ENCODE measurements around the gene ABCA13. TPM values are rescaled to one million over a fixed set of nuclear protein-coding genes. Genes with fewer than 3 reads are reported as not detected.

Gene ABCA13
- total RNA-seq, 6 experiments from 2014 or later: 0.43 to 2.6 (median 0.84) TPM

DNA sequence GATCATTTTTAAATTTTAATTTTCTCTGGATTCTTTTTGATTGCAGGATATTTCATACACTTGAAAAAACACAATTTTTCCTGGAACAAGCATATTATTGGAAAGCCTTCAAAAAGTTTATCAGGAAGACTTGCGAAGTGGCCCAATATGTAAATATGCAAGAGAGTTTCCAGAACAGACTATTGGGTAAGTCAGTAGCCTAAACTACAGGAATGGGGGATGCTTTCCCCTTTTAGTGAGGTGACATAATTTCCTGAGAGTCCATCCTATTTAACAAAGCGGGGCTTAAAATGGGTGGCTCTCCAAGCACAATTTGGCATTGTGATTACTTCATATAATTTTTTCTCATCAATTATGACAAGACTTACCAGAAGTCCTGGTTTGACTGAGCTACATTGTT, 77.9 kb downstream of the ABCA13 start:
- DNase-seq (no peak), ATAC-seq (no peak)
- no peak for TF ChIP-seq POLR2A (IDR thresholded peaks at IDR 0.05)
- TF ChIP-seq, protein P1, sequence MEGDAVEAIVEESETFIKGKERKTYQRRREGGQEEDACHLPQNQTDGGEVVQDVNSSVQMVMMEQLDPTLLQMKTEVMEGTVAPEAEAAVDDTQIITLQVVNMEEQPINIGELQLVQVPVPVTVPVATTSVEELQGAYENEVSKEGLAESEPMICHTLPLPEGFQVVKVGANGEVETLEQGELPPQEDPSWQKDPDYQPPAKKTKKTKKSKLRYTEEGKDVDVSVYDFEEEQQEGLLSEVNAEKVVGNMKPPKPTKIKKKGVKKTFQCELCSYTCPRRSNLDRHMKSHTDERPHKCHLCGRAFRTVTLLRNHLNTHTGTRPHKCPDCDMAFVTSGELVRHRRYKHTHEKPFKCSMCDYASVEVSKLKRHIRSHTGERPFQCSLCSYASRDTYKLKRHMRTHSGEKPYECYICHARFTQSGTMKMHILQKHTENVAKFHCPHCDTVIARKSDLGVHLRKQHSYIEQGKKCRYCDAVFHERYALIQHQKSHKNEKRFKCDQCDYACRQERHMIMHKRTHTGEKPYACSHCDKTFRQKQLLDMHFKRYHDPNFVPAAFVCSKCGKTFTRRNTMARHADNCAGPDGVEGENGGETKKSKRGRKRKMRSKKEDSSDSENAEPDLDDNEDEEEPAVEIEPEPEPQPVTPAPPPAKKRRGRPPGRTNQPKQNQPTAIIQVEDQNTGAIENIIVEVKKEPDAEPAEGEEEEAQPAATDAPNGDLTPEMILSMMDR (IDR thresholded peaks at IDR 0.05): no peak
- intact Hi-C loops (cut with DNase I): no loop called here
- H3K9me3 ChIP-seq: no peaks in the 10 kb centered on the region
- H3K4me3 ChIP-seq: no peak overlapping the region
- no peak overlapping the region for H3K27ac ChIP-seq
- no peaks in the 10 kb centered on the region for H3K36me3 ChIP-seq
- no peaks in the 10 kb centered on the region for H3K4me1 ChIP-seq
- no peaks in the 10 kb centered on the region for H3K27me3 ChIP-seq
- WGBS (ENCODE audit: insufficient coverage, low coverage, low lambda C conversion rate, missing lambda C conversion rate): 66% methylated on average over 2 of the region's 2 CpGs

DNA sequence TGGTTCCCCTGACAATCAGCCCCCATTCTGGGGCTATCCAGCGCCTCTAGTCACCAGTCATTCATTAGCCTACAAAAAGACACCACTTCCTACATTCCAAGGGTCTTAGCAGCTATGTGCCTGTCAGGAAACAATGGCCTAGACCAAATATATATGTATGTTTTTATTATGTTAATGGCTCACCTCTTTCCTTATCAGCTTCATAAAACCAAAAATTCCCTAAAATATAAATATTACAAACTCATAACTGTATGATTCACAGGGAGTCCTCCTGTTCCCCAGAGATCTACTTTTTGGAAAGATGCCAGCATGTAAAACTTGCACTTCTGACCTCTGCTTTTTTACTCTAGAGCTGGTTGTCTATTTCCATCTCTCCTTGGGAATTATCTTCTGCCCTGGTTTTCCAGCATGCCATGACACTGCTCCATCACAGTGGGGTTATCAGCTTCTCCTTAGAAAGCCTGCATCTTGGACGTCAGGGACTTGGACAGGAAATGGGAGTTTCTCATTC, 79.2 kb downstream of the ABCA13 start:
- Histone ChIP-seq H3K9me3 (no peaks in the 10 kb centered on the region), H3K4me3 (no peak overlapping the region), H3K4me1 (no peaks in the 10 kb centered on the region), H3K27me3 (no peaks in the 10 kb centered on the region), H3K27ac (no peak overlapping the region), H3K36me3 (no peaks in the 10 kb centered on the region)
- DNase-seq (no peak), ATAC-seq (no peak)
- 32% methylated on average over 1 of the region's 2 CpGs for WGBS (ENCODE audit: insufficient coverage, low coverage, low lambda C conversion rate, missing lambda C conversion rate)
- intact Hi-C loops (cut with DNase I): no loop called here
- no peak for TF ChIP-seq POLR2A (IDR thresholded peaks at IDR 0.05)
- TF ChIP-seq, protein P1 (IDR thresholded peaks at IDR 0.05): no peak

- ATAC-seq (no peak), DNase-seq (no peak)
- Histone ChIP-seq H3K27ac (no peak overlapping the region), H3K36me3 (no peaks in the 10 kb centered on the region), H3K4me3 (no peak overlapping the region), H3K4me1 (no peaks in the 10 kb centered on the region), H3K27me3 (no peaks in the 10 kb centered on the region), H3K9me3 (no peaks in the 10 kb centered on the region)
- TF ChIP-seq POLR2A (IDR thresholded peaks at IDR 0.05): no peak
- TF ChIP-seq, protein P1 (IDR thresholded peaks at IDR 0.05): no peak
- intact Hi-C loops (cut with DNase I): no loop called here
- 59% methylated on average over 4 of the region's 4 CpGs for WGBS (ENCODE audit: insufficient coverage, low coverage, low lambda C conversion rate, missing lambda C conversion rate)
Observed at GRCh38 chr7:48251766-48252165, 80.5 kb downstream of the ABCA13 start.

DNA sequence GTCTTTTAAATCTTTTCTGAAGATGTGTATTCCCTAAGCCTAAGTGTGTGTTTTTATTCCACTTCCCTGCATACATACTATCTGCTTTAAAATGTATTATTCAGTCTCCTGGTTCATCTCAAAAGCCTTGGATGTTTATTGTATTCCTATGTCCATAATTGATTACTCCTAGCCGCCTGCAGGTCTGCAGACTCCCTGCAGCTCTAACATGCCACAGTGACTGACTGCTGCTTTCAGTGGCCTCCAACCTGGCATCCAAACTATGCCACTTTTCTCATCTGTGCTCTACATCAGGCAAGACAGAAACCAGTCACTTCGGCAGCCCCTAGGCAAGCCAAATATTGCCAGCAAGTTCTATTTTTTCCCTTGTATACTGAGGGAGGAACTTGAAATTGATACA, 81.7 kb downstream of the ABCA13 start:
- H3K27ac ChIP-seq: no peak overlapping the region
- no peaks in the 10 kb centered on the region for H3K27me3 ChIP-seq
- H3K4me3 ChIP-seq: no peak overlapping the region
- ATAC-seq: no peak
- H3K4me1 ChIP-seq: no peaks in the 10 kb centered on the region
- H3K9me3 ChIP-seq: no peaks in the 10 kb centered on the region
- no peak for TF ChIP-seq POLR2A (IDR thresholded peaks at IDR 0.05)
- WGBS (ENCODE audit: insufficient coverage, low coverage, low lambda C conversion rate, missing lambda C conversion rate): 36% methylated on average over 2 of the region's 2 CpGs
- no peaks in the 10 kb centered on the region for H3K36me3 ChIP-seq
- intact Hi-C loops (cut with DNase I): no loop called here
- no peak for DNase-seq

DNA sequence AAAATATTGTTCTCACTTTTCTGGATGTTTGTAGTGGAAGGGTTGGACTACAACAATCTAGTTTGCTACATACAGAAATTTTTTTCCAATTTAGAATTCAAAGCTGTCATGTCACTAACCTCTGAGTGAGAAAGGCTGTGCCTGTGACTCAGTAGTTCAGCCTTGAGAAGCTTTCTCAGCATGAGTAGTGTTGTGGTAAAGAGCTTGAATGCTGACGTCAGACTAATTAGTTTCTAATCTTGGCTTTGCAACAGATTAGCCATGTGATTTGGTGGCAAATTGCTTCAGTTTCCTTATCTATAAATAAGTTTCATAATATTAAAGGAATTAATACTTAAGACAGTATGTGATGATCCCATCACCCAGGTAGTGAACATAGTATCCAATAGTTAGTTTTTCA, 83.8 kb downstream of the ABCA13 start:
- H3K4me1 ChIP-seq: no peaks in the 10 kb centered on the region
- H3K27ac ChIP-seq: no peak overlapping the region
- no peaks in the 10 kb centered on the region for H3K27me3 ChIP-seq
- H3K36me3 ChIP-seq: no peaks in the 10 kb centered on the region
- no peak overlapping the region for H3K4me3 ChIP-seq
- DNase-seq (no peak), ATAC-seq (no peak)
- 19% methylated on average over 1 of the region's 1 CpG for WGBS (ENCODE audit: insufficient coverage, low coverage, low lambda C conversion rate, missing lambda C conversion rate)
- TF ChIP-seq POLR2A (IDR thresholded peaks at IDR 0.05): no peak
- TF ChIP-seq, protein P1 (IDR thresholded peaks at IDR 0.05): no peak
- H3K9me3 ChIP-seq: no peaks in the 10 kb centered on the region
- intact Hi-C loops (cut with DNase I): no loop called here

Measured in right lobe of liver (tissue), 6 donors.